ENCODE data around the gene TAF1C. TPM values are rescaled to one million over a fixed set of nuclear protein-coding genes. Genes with fewer than 3 reads are reported as not detected.

The TAF1C gene
- total RNA-seq, 1 experiment from 2014 or later = 31.9 TPM

DNA sequence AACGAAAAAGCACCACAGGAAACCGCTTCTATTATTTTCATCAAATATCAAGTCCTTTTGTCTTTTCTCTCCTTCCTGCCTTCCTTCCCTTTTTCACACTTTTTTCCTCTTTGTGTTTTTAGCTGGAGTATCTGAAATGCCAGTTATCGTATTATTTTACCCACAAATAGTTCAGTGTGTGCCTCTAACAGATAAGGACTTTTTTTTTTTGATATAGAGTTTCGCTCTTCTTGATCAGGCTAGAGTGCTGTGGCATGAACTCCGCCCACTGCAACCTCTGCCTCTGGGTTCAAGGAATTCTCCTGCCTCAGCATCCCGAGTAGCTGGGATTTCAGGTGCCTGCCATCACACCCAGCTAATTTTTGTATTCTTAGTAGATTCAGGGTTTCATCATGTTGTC lies 31.1 kb downstream of the TAF1C start:
- ChIA-PET CTCF (interaction anchor here (1.0 kb wide), 1 partner anchor 11 kb away, joined by 3 read pairs; no protein-coding TSS in a partner anchor), POLR2A (no interaction called here)
- DNase-seq (ENCODE audit: low read depth, low spot score) (no peak), ATAC-seq (no peak)
- Histone ChIP-seq H3K9me3 (ENCODE audit: control insufficient read depth, insufficient read depth, low read depth, low read length) (no peaks in the 10 kb centered on the region), H3K4me1 (ENCODE audit: control insufficient read depth, insufficient read depth, low read length) (no peaks in the 10 kb centered on the region; the same call in 1 of the 2 replicates), H3K27me3 (ENCODE audit: control insufficient read depth, insufficient read depth, low read length) (no peaks in the 10 kb centered on the region), H3K27ac (ENCODE audit: low read length) (no peak overlapping the region), H3K36me3 (ENCODE audit: control insufficient read depth, insufficient read depth, low read length) (no peaks in the 10 kb centered on the region), H3K4me3 (ENCODE audit: low read depth in 2 of 2, low read length in 2 of 2) (no peak overlapping the region)
- TF ChIP-seq REST (IDR thresholded peaks at IDR 0.05; ENCODE audit: insufficient read depth in 1 of 2, low read depth in 2 of 2, low read length in 1 of 2) = no peak
- TF ChIP-seq TCF7L2 (IDR thresholded peaks at IDR 0.05; ENCODE audit: low read depth, low read length) = no peak
- no peak for TF ChIP-seq SIN3A (IDR thresholded peaks at IDR 0.05; ENCODE audit: borderline replicate concordance, insufficient read depth, low read depth, low read length)
- no peak for TF ChIP-seq POLR2AphosphoS5 (IDR thresholded peaks at IDR 0.05; ENCODE audit: low read depth, low read length)
- TF ChIP-seq, protein P1, sequence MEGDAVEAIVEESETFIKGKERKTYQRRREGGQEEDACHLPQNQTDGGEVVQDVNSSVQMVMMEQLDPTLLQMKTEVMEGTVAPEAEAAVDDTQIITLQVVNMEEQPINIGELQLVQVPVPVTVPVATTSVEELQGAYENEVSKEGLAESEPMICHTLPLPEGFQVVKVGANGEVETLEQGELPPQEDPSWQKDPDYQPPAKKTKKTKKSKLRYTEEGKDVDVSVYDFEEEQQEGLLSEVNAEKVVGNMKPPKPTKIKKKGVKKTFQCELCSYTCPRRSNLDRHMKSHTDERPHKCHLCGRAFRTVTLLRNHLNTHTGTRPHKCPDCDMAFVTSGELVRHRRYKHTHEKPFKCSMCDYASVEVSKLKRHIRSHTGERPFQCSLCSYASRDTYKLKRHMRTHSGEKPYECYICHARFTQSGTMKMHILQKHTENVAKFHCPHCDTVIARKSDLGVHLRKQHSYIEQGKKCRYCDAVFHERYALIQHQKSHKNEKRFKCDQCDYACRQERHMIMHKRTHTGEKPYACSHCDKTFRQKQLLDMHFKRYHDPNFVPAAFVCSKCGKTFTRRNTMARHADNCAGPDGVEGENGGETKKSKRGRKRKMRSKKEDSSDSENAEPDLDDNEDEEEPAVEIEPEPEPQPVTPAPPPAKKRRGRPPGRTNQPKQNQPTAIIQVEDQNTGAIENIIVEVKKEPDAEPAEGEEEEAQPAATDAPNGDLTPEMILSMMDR (IDR thresholded peaks at IDR 0.05) = no peak
- intact Hi-C loops (cut with micrococcal nuclease; ENCODE audit: unreplicated experiment) = no loop called here
- no TSS peak for BruUV-seq (replicated peaks)
- in situ Hi-C loops (cut with HindIII; ENCODE audit: low pct_unique_long_range_greater_than_20kb, low sequenced_read_pairs) = no loop called here

DNA sequence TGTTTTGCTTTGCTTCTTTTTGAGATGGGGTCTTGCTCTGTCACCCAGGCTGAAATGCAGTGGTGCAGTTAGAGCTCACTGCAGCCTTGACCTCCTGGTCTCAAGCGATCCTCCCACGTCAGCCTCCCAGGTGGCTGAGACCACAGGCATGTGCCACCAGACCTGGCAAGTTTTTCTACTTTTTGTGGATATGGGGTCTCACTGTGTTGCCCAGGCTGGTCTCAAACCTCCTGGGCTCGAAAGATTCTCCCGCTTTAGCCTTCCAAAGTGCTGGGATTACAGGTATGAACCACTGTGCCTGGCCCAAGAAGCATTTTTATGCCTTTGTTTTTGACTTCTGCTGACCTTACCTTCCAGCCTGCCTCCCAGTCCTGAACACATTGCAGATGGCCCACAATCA lies 31.6 kb downstream of the TAF1C start:
- intact Hi-C loops (cut with micrococcal nuclease; ENCODE audit: unreplicated experiment) (no loop called here), in situ Hi-C loops (cut with HindIII; ENCODE audit: low pct_unique_long_range_greater_than_20kb, low sequenced_read_pairs) (no loop called here)
- H3K36me3 ChIP-seq (ENCODE audit: control insufficient read depth, insufficient read depth, low read length) = no peaks in the 10 kb centered on the region
- ATAC-seq = no peak
- no peaks in the 10 kb centered on the region; the same call in 1 of the 2 replicates for H3K4me1 ChIP-seq (ENCODE audit: control insufficient read depth, insufficient read depth, low read length)
- ChIA-PET POLR2A (no interaction called here), CTCF (no interaction called here)
- no peak overlapping the region for H3K27ac ChIP-seq (ENCODE audit: low read length)
- no peaks in the 10 kb centered on the region for H3K9me3 ChIP-seq (ENCODE audit: control insufficient read depth, insufficient read depth, low read depth, low read length)
- BruUV-seq (replicated peaks) = no TSS peak
- H3K4me3 ChIP-seq (ENCODE audit: low read depth in 2 of 2, low read length in 2 of 2) = no peak overlapping the region
- DNase-seq (ENCODE audit: low read depth, low spot score) = no peak
- TF ChIP-seq, protein P1 (IDR thresholded peaks at IDR 0.05) = no peak
- TF ChIP-seq SIN3A (IDR thresholded peaks at IDR 0.05; ENCODE audit: borderline replicate concordance, insufficient read depth, low read depth, low read length) = no peak
- no peak for TF ChIP-seq POLR2AphosphoS5 (IDR thresholded peaks at IDR 0.05; ENCODE audit: low read depth, low read length)
- TF ChIP-seq REST (IDR thresholded peaks at IDR 0.05; ENCODE audit: insufficient read depth in 1 of 2, low read depth in 2 of 2, low read length in 1 of 2) = no peak
- TF ChIP-seq TCF7L2 (IDR thresholded peaks at IDR 0.05; ENCODE audit: low read depth, low read length) = no peak
- no peaks in the 10 kb centered on the region for H3K27me3 ChIP-seq (ENCODE audit: control insufficient read depth, insufficient read depth, low read length)
